Erythroblast (primary cell): ENCODE measurements around the gene RABL2A.

Experiments used
- GATA1 ChIP-seq: IDR thresholded peaks from 2 replicates; pipeline ENCODE4 v1.6.1; 2011; ENCODE audit warnings: low read depth, mild to moderate bottlenecking, control low read depth, low read length, moderate library complexity
- POLR2A ChIP-seq: IDR thresholded peaks from 2 replicates; pipeline ENCODE4 v1.6.1; 2011; ENCODE audit warnings: mild to moderate bottlenecking, low read length

DNA sequence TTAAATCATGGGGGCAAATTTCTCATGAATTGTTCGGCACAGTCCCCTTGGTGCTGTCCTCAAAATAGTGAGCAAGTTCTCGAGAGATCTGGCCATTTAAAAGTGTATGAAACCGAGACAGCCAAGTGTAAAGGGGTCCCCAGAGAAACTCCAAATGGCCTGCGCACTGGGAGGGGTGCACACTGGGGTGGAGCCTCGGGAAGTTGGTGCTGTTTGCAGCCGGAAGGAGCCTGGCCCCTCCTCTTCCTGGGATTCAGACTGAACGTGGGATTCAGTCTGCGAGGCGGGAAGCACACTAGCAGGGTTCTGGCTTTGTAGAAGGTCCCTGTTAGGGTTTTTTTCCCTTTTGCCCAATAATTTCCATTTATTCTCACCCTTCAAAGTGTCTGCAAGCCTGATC lies 48.8 kb downstream of the RABL2A start:
- TF ChIP-seq POLR2A (no peak), GATA1 (no peak)
